Small intestine (tissue), 7 donors: ENCODE measurements around the gene CHST11. TPM values are rescaled to one million over a fixed set of nuclear protein-coding genes. Genes with fewer than 3 reads are reported as not detected.

Source experiments
- DNase-seq, 2 donors: peaks; one replicate each; pipeline versions ENCODE4 v3.0.0 to v3.0.0-alpha.2; 2013
- FAIRE-seq: peaks from 2 replicates; lab custom pipeline; 2012; peaks lifted over from hg19 to GRCh38; lab: Jason Lieb, UNC
- H3K27ac ChIP-seq, 3 donors: one replicate each; pipeline ENCODE4 v1.5.1; 2013; ENCODE audit warnings: low read length in 2 of 3, mild to moderate bottlenecking in 2 of 3, control low read depth in 1 of 3, inconsistent platforms in 1 of 3, low read depth in 1 of 3, moderate library complexity in 1 of 3
- H3K27me3 ChIP-seq, 3 donors: one replicate each; pipeline ENCODE4 v1.6.1; 2013; ENCODE audit warnings: low read length in 3 of 3, inconsistent platforms in 1 of 3; ENCODE audit not compliant: control insufficient read depth in 3 of 3, insufficient read depth in 3 of 3
- H3K36me3 ChIP-seq, 3 donors: one replicate each; pipeline ENCODE4 v1.6.1; 2013; ENCODE audit warnings: low read length in 3 of 3, inconsistent platforms in 1 of 3, low read depth in 1 of 3, mild to moderate bottlenecking in 1 of 3, moderate library complexity in 1 of 3; ENCODE audit not compliant: control insufficient read depth in 3 of 3, insufficient read depth in 2 of 3
- H3K4me1 ChIP-seq, 3 donors: one replicate each; pipeline ENCODE4 v1.6.1; 2013; ENCODE audit warnings: low read length in 2 of 3, inconsistent platforms in 1 of 3, low read depth in 1 of 3, mild to moderate bottlenecking in 1 of 3, moderate library complexity in 1 of 3; ENCODE audit not compliant: control insufficient read depth in 3 of 3, insufficient read depth in 2 of 3
- H3K4me3 ChIP-seq, 3 donors: one replicate each; pipeline ENCODE4 v1.5.1; 2013; ENCODE audit warnings: low read length in 3 of 3, control low read depth in 1 of 3, inconsistent platforms in 1 of 3, low read depth in 1 of 3, mild to moderate bottlenecking in 1 of 3, moderate library complexity in 1 of 3
- H3K9me3 ChIP-seq, 2 donors: one replicate each; pipeline ENCODE4 v1.6.1; 2013; ENCODE audit warnings: low read depth in 1 of 2, low read length in 1 of 2; ENCODE audit not compliant: control insufficient read depth in 2 of 2, insufficient read depth in 1 of 2
- WGBS, 3 donors: extraction: QIAGEN DNeasy Blood & Tissue Kit; methylation state at CpG; one replicate each; pipeline ENCODE4 v1.1.7; 2013; 5-methylcytosine and 5-hydroxymethylcytosine counted together
- polyA plus RNA-seq, 4 donors: library from polyadenylated mRNA; stranded (reverse) in 3 of 4; unstranded in 1 of 4; fragments of 200-250 nt in 3 of 4; fragments of 120-200 nt in 1 of 4; gene quantifications; one replicate each; pipeline versions ENCODE4 v1.2.1 to v1.2.3, GENCODE V29; 2013
- donor health status: healthy with polysubstance abuse.
- donor health status: control.
- donor health status: control.
- donor health status: Bipolar disorder and iron deficiency.
- donor health status: healthy.

CHST11 gene
- polyA plus RNA-seq, 4 donors = 0.89 to 3.0 (median 2.0) TPM

DNA sequence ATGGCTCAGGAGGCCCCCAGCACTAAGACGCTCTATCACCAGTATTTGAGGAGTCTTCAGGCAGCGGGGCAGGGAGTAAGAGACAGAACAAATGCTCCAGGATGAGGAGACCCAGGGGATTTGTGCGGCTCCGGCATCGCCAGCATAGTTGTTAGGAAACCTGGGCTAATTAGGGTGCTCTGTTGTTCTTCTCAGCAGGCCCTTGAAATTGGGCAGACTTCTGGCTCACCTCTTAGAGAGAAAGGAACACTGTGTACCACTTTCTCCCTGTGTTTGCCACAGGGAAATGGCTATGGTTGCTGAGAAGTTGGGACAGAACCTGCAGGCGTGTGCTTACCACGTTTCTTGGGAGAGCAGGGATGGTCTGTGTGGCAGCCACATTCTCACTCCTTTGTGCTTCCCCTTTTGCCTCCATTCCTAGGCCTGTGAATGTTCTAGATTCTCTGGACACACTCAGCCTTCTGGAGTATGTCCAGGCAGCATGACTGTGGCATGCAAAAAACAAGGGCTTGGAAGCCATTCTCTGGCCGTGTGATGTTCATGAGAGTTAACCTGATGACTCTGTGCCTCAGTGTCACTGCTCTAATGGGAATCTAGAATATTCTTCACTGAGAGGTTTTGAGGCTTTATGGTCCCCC, 109.0 kb downstream of the CHST11 start:
- no peaks in the 10 kb centered on the region for H3K27me3 ChIP-seq
- H3K9me3 ChIP-seq = peaks cover 0 to 2% of the 10 kb centered on the region in 2 donors
- H3K4me3 ChIP-seq = no peak overlapping the region
- DNase-seq (no peak), FAIRE-seq (no peak)
- WGBS, 3 donors = 86 to 90% (median 89%) methylated on average over 8 of the region's 8 CpGs
- H3K36me3 ChIP-seq = no peaks in the 10 kb centered on the region
- peaks cover 0 to 2% (median 0%) of the 10 kb centered on the region in 3 donors for H3K4me1 ChIP-seq
- no peak overlapping the region for H3K27ac ChIP-seq

DNA sequence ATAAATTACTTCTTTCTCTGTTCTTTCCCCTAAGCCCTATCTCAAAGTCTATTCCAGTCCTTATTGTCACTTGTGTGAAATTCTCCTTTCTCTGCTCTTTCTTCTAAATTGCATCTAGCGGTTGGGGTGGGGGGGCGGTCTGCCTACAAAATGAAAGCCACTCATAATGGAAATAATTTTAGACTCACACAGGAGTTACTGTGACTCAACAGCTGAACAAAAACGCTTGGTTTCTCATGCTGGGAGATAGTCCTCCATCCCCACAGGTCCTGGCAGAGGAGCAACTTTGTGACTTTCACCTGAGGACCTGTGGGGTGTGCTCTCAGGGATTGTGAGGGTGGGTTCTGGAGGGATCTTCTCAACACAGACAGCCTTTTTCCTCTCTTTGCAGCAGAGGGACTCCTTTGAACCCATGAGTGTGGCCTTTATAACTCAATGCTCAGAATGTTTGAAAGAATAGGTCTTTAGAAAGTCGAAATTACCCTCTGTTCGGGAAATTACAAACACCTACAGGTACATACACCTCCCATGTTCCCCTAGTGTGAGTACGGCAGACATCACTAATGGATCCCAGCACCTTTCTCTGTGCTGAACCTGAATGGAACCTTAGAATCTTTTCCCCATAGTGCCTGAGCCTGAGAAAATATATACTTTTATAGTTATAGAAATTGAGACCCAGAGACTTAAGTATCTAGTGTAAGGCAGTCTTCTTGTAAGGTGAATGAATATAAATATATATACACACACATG, 109.7 kb downstream of the CHST11 start:
- 81 to 84% (median 84%) methylated on average over 6 of the region's 6 CpGs for WGBS, 3 donors
- FAIRE-seq (no peak), DNase-seq (no peak)
- Histone ChIP-seq H3K27me3 (no peaks in the 10 kb centered on the region), H3K9me3 (peaks cover 0 to 2% of the 10 kb centered on the region in 2 donors), H3K4me3 (no peak overlapping the region), H3K36me3 (no peaks in the 10 kb centered on the region), H3K27ac (no peak overlapping the region), H3K4me1 (peaks cover 0 to 2% (median 0%) of the 10 kb centered on the region in 3 donors)

DNA sequence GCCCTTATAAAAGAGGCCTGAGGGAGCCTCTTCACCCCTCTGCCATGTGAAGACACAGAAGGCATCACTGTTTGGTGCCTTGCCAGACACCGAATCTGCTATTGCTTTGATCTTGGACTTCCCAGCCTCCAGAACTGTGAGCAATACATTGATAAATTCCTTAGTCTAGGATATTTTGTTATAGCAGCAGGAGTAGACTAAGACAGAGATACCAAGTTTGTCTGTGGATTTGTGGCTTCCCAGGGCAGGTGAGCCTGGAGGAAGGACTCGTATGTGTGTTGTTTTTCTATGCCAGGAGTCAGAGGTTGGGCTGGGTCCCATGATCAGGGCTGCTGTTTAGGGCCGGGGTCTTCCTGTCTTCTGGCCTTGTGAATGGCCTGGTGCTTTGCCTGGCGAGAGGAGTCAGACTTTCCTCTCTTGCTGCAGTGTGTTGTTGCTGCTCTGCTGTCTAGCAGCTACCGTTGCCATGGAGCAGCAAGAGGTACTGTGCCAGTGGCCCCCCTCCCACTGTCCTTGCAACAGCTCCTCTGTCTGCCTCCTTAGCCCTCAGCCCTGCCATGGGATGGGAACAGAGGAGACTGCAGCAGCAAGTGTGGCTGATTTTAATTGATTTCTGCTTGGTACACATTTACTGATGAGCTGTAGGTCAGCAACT, 111.2 kb downstream of the CHST11 start:
- H3K27me3 ChIP-seq = no peaks in the 10 kb centered on the region
- WGBS, 3 donors = 78 to 85% (median 81%) methylated on average over 5 of the region's 5 CpGs
- no peaks in the 10 kb centered on the region for H3K36me3 ChIP-seq
- H3K4me1 ChIP-seq = peaks cover 0 to 2% (median 0%) of the 10 kb centered on the region in 3 donors
- FAIRE-seq = no peak
- no peak overlapping the region for H3K4me3 ChIP-seq
- H3K27ac ChIP-seq = no peak overlapping the region
- DNase-seq = no peak
- H3K9me3 ChIP-seq = peaks cover 0 to 2% of the 10 kb centered on the region in 2 donors

DNA sequence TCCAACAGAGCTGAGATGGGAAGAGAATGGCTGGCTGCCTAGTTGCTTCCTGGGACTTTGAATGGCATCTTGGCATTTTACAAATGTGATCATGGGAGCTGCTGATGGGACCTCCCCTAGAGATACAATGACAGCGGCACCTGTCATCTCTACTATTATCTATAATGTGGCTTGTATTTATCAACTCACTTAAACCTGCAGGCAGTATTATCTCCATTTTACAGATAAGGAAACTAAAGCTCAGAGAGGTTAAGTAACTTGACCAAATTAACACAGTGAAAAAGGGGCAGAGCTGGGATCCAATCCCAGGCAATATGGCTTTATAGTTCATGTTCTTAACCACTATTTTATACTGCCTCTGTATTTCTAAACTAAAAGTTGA, 111.7 kb downstream of the CHST11 start:
- H3K9me3 ChIP-seq = peaks cover 0 to 2% of the 10 kb centered on the region in 2 donors
- 74 to 83% (median 76%) methylated on average over 1 of the region's 1 CpG for WGBS, 3 donors
- H3K27me3 ChIP-seq = no peaks in the 10 kb centered on the region
- H3K36me3 ChIP-seq = no peaks in the 10 kb centered on the region
- FAIRE-seq = no peak
- no peak overlapping the region for H3K4me3 ChIP-seq
- no peak for DNase-seq
- H3K27ac ChIP-seq = no peak overlapping the region
- peaks cover 0 to 2% (median 0%) of the 10 kb centered on the region in 3 donors for H3K4me1 ChIP-seq

DNA sequence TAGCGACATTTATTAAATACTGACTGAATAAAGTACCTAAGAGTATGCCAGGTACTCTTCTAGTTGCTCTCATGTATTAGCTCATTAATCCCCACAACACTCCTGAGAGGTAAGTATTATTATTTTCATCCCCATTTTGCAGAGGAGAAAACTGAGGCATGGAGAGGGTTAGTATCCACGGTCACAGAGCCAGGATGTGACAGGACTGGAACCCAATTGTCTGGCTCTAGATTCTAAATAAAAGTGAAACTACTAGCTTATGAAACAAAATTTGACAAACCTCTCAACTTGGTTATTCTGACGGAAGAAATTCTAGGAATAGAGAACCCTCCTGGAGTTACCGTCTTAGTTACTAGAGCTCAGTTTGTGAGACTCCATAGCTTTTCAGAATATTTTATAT, 112.2 kb downstream of the CHST11 start:
- FAIRE-seq = no peak

DNA sequence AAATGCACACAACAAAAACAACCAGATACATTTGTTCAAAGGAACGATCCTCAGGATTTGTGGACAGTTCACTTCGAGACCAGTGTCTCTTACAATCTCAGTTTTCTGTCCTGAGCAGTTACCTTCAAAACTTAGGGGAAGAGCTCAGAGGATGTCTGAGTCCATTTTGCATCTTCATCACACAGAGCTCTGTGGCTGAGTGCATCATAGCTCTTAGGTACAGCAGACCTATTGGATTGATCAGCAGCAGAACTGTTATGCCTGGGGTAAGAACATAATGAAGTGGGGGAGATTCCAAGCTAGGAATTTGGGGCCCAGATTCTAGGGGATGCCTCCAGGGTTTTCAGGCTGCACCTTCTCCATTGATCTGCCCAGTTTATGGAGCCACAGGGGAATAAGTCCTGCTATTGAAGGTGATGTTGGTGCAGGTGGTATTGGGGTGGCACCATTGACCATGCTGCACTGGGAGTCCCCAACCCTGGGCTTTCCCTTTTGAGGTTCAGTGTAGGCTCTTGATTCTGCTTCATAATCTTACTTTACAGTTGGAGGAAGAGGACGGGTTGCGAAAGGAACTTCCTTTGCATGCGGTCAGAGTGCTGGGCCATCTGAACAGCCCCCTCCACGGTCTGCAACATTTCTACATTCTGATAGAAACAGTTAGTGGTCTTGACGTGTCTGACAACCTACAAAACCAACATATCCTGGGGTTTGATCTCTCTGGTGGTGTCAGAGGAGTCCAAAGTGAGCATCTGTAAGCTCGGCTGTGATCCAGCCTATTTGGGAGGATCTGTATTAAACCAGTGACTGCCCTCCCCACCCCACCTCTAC, 112.8 kb downstream of the CHST11 start:
- H3K36me3 ChIP-seq = no peaks in the 10 kb centered on the region
- DNase-seq = peak in 1 of 2 donors; percentile 37
- H3K4me3 ChIP-seq = no peak overlapping the region
- no peak for FAIRE-seq
- H3K4me1 ChIP-seq = peaks cover 0 to 2% (median 0%) of the 10 kb centered on the region in 3 donors
- H3K27me3 ChIP-seq = no peaks in the 10 kb centered on the region
- peak overlapping the region in 2 of 3 donors; percentile 46 to 78 for H3K27ac ChIP-seq
- H3K9me3 ChIP-seq = peaks cover 0 to 2% of the 10 kb centered on the region in 2 donors
- WGBS, 3 donors = 59 to 61% (median 59%) methylated on average over 8 of the region's 8 CpGs

More for the DNA sequence above, 112.2 kb downstream of the CHST11 start:
- H3K9me3 ChIP-seq = peaks cover 0 to 2% of the 10 kb centered on the region in 2 donors
- H3K27ac ChIP-seq = peak overlapping the region in 1 of 3 donors; percentile 46
- H3K4me3 ChIP-seq = no peak overlapping the region
- H3K27me3 ChIP-seq = no peaks in the 10 kb centered on the region
- peaks cover 0 to 2% (median 0%) of the 10 kb centered on the region in 3 donors for H3K4me1 ChIP-seq
- WGBS, 3 donors = 64 to 78% (median 72%) methylated on average over 4 of the region's 4 CpGs
- no peaks in the 10 kb centered on the region for H3K36me3 ChIP-seq
- DNase-seq = no peak

DNA sequence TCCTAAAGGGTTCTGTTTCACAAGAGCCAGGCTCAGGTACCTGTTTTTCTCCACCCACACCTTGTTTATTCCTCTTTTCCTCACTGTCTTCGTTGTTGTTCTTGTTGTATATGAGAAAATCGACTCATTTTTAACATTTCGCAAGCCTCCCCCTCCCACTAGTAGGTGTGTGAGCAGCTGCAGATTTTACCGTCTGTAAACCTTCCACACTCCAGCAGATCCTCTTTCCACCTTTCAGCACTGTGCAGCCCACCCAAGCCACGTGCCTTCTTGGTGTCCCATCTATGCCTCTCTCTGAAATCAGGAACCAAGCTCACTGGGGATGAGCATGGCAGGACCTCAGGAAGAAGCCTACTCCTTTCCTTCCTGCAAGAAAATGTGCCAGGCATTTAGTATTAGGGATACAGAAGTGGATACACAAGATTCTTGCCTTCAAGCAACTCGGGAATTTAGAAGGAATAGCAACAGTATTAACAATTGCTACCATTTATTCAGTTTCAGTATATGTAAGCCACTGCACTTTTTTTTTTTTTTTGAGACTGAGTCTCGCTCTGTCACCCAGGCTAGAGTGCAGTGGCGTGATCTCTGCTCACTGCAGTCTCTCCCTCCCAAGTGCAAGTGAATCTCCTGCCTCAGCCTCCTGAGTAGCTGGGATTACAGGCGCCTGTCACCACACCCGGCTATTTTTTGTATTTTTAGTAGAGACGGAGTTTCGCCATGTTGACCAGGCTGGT, 113.6 kb downstream of the CHST11 start:
- H3K9me3 ChIP-seq = peaks cover 0 to 2% of the 10 kb centered on the region in 2 donors
- FAIRE-seq (no peak), DNase-seq (no peak)
- WGBS, 3 donors = 64 to 70% (median 67%) methylated on average over 12 of the region's 12 CpGs
- no peaks in the 10 kb centered on the region for H3K36me3 ChIP-seq
- no peaks in the 10 kb centered on the region for H3K27me3 ChIP-seq
- no peak overlapping the region for H3K4me3 ChIP-seq
- peak overlapping the region in 2 of 3 donors; percentile 24 to 52 for H3K27ac ChIP-seq
- peaks cover 0 to 2% (median 0%) of the 10 kb centered on the region in 3 donors for H3K4me1 ChIP-seq
